C4-2B (cell line): ENCODE data around the gene CALR3.

Experiments
- CTCF ChIP-seq: fragments of 450-650 bp; conservative IDR thresholded peaks from 2 replicates; pipeline ENCODE4 v1.5.1; 2017; ENCODE audit warnings: mild to moderate bottlenecking
- ZFX ChIP-seq: fragments of 450-650 bp; IDR thresholded peaks from 2 replicates; pipeline ENCODE4 v1.6.1; 2017

- no peak for TF ChIP-seq CTCF
- no peak for TF ChIP-seq ZFX
Measured at GRCh38 chr19:16463341-16463990, 32.5 kb downstream of the CALR3 start.
